HG03342 (cell line): ENCODE measurements around the gene NUSAP1.
"Not testable (repeated sequence)": the region's sequence is repeated elsewhere in the genome, so short reads cannot be mapped to it uniquely, and the experiment has no call there.

Experiments used
- ATAC-seq: cut with Tn5 transposase; IDR thresholded peaks from one replicate; pipeline ENCODE4 v1.9.1; 2021; ENCODE audit warnings: mild to moderate bottlenecking, moderate library complexity; ENCODE audit not compliant: unreplicated experiment

NUSAP1 gene

GRCh38 chr15:41331833-41332193, 868 bp upstream of the NUSAP1 start:
- ATAC-seq, result no peak

GRCh38 chr15:41333026-41333562, 413 bp downstream of the NUSAP1 start:
- ATAC-seq, result peak; percentile 28

DNA sequence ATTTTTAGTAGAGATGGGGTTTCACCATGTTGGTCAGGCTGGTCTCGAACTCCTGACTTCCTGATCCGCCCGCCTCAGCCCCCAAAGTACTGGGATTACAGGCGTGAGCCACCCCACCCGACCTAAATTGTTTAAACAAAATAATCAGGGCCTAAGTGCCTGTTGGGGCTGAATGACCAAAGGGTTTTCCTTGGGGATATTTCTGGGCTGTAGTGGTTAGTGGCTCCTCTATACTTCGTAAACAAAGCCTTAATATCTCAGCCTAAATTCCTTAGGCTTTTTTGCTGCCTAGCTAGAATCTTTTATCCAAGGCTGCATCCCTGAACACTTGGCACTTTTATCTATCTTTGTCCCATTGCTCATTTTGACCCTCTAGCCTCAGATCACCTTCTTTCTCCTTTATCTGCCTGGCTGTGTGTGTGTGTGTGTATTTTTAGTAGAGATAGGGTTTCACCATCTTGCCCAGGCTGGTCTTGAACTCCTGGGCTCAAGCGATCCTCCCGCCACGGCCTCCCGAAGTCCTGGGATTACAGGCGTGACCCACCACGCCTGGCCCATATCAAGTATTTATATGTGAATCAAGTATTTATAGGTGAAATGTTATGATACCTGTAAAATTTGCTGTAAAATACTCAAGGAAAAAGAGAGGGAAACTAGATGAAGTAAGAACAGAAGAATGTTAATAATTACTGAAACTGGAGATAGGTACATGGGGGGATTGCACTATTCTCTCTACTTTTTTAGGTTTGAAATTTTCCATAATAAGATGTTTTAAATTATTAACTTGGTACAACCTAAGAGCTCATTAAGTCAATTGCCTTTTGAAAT, 1.8 kb downstream of the NUSAP1 start:
- ATAC-seq, result no peak

DNA sequence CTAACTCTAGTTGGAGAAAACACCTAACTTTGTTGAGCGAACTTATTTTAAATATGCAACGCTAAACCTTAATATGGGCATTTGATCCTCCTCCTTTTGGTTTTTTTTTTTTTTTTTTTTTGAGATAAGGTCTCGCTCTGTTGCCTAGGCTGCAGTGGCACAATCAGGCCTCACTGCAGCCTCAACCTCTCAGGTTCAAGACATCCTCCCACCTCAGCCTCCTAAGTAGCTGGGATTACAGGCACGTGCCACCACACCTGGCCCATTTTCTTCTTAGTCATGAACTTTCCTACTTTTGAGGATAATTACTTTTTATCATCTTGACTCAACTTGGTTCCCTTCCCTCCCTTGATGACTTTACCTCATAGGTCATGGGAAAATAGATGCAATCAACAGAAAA, 3.9 kb downstream of the NUSAP1 start:
- ATAC-seq, result no peak

- no peak for ATAC-seq
These were observed 4.4 kb downstream of the NUSAP1 start for GRCh38 chr15:41337047-41337446.

DNA sequence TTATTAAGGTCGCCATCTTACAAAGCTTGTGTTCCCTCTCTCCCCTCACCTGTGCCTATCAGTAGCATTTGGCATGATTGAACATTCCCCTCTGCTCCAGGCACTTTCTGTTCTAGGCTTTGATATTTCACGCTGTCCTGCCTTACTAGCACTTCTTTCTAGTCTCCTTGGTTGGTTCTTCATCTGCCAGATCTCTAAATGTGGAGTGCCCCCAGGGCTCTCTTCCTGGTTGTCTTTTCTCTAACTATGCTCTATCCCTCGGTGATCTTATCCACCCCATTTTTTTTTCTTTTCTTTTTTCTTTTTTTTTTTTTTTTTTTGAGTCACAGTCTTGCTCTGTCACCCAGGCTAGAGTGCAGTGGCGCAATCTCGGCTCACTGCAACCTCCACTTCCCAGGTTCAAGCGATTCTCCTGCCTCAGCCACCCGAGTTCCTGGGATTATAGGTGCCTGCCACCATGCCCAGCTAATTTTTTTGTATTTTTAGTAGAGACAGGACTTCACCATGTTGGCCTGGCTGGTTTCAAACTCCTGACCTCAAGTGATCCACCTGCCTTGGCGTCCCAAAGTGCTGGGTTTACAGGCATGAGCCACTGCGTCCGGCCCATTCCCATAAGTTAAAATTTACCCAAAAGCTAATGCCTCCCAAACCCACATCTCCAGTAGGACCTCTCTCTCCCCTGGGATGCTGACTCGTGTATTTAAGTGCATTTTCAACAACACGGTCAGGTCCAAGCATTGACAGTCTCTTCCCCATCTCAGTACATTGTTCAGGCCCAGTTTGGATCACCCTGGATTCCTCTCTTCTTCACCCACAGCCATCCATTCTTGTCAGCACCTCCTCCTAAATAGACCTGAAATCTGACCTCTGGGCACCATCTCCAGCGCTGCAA, 5.2 kb downstream of the NUSAP1 start:
- ATAC-seq, result no peak

DNA sequence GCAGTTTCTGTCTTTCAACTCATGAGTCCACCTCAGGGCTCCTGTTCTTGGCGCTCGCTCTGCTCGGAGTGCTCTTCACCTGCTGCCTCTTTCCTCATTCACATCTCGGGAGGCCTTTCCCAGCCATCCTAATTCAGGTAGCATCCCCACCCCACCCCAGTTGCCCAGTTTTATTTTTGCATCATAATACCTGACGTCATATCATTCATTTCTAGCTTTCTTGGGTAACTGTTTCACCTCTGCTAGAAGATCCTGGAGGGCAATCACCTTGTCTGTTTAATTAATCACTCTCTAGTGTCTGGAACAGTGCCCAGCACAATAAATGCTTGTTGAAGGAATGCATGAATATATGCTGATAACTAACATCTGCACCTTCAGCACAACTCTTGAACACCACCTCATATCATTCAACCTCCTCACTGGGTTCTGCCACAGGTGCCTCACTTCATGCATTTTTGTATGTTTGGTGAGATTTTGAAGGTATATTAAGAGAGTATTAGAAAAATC, 7.6 kb downstream of the NUSAP1 start:
- ATAC-seq, result no peak

GRCh38 chr15:41341519-41341918, 8.8 kb downstream of the NUSAP1 start:
- no peak for ATAC-seq

GRCh38 chr15:41347236-41347635, 14.6 kb downstream of the NUSAP1 start:
- no peak for ATAC-seq

GRCh38 chr15:41350057-41350717, 17.5 kb downstream of the NUSAP1 start:
- no peak for ATAC-seq

- ATAC-seq, result no peak
These were observed 21.7 kb downstream of the NUSAP1 start for GRCh38 chr15:41354371-41354770.

- no peak for ATAC-seq
These were observed 34.7 kb downstream of the NUSAP1 start for GRCh38 chr15:41367418-41367817.

GRCh38 chr15:41377978-41378377, 45.3 kb downstream of the NUSAP1 start:
- ATAC-seq, result no peak

DNA sequence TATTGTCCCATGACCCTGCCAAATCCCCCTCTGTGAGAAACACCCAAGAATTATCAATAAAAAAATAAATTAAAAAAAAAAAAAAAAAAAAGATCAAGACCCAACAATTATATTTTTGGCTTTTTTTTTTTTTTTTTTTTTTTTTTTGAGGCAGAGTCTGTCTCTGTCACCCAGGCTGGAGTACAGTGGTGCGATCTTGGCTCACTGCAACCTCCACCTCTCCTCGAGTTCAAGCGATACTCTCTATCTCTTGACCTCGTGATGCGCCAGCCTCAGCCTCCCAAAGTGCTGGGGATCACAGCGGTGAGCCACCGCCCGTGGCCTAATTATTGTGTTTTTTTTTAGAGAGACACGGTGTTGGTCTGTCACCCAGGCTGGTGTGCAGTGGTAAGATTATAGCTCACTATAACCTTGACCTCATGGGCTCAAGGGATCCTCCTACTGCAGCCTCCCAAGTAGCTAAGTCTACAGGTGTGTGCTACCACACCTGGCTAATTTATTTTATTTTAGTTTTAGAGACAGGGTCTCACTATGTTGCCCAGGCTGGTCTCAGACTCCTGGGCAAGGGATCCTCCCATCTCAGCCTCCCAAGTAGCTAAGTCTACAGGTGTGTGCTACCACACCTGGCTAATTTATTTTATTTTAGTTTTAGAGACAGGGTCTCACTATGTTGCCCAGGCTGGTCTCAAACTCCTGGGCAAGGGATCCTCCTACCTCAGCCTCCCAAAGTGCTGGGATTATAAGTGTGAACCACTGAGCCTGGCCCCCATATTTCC, 51.5 kb downstream of the NUSAP1 start:
- ATAC-seq, result not testable (repeated sequence)

DNA sequence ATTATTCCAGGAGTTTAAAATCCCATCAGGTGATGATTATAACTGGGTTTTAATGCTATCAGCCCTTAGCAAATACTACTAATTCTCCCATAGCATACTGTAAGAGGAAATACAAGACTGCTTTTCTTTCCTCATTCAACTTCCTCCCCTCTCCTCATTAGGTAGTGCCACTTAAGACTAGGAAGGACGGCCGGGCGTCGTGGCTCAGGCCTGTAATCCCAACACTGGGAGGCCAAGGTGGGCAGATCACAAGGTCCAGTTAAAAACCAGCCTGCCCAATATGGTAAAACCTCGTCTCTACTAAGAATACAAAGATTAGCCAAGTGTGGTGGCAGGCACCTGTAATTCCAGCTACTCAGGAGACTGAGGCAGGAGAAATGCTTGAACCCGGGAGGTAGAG, 55.0 kb downstream of the NUSAP1 start:
- no peak for ATAC-seq

DNA sequence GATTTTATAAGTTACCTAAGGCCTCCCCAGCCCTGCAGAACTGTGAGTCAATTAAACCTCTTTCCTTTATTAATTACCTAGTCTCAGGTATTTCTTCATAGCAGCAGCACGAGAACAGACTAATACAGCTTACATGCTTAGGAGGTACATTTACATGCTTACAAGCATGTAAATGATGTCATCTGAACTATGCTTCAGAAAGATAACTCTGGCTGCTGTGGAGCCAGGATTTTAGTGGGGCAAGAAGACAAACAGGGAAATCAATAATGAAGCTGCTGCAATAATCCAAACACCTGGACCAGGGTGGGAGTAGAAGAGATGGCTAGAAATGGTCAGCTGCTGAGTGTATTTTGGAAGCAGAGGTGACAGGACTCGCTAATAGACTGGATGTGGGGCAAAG, 60.0 kb downstream of the NUSAP1 start:
- no peak for ATAC-seq

- no peak for ATAC-seq
These were observed 62.2 kb downstream of the NUSAP1 start for GRCh38 chr15:41394924-41395323.

DNA sequence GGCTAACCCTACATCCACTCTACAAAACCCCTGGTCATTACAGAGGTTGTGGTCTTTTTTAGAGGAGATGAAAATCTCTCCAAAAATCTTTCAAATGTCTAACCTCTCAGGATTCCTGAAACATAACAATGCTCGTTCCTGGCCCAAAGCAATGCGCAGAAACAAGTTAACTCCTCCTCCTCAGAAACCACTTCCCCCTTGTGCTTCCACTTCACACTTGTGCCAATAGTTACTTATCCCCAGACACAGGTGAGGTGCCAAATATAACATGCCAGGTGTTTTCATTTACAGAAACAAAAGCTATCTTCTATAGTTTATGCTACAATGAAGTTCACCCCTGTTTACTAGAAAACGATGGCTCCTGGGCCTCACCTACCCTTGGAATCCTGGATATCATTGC, 63.4 kb downstream of the NUSAP1 start:
- no peak for ATAC-seq

- no peak for ATAC-seq
These were observed 69.2 kb downstream of the NUSAP1 start for GRCh38 chr15:41401904-41402267.

DNA sequence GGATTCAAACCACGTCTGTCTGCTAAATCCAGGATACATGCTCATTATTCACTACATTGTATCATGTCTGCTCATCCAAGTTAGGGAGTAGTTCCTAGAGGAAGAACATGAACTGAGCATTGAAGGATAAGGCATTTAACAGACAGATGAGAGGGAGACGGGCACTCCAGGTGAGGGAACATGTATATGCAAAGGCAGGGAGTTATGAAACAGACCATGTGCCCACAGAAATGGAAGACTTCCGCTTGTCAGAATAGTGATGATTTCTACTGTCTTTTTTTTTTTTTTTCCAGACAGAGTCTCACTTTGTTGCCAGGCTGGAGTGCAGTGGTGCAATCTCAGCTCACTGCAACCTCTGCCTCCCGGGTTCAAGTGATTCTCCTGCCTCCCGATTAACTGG, 74.7 kb downstream of the NUSAP1 start:
- no peak for ATAC-seq
